Measurements from ENCODE around the gene BASP1. TPM values are rescaled to one million over a fixed set of nuclear protein-coding genes. Genes with fewer than 3 reads are reported as not detected.
"Not testable (repeated sequence)": the region's sequence is repeated elsewhere in the genome, so short reads cannot be mapped to it uniquely, and the experiment has no call there.

The BASP1 gene
- total RNA-seq, 4 donors from 2014 or later, result 21.5 to 64.8 (median 26.7) TPM

GRCh38 chr5:17256839-17257238 lies 39.4 kb downstream of the BASP1 start:
- H3K27me3 ChIP-seq, result no peaks in the 10 kb centered on the region
- no peak overlapping the region for H3K4me3 ChIP-seq
- H3K9me3 ChIP-seq, result no peaks in the 10 kb centered on the region
- no peaks in the 10 kb centered on the region for H3K36me3 ChIP-seq
- TF ChIP-seq POLR2A (IDR thresholded peaks at IDR 0.05) (no peak), CTCF (IDR thresholded peaks at IDR 0.05) (no peak)
- H3K27ac ChIP-seq, result no peak overlapping the region
- no peaks in the 10 kb centered on the region for H3K4me1 ChIP-seq
- intact Hi-C loops (cut with DNase I; ENCODE audit: low total_unique reads), result no loop called here
- DNase-seq, result no peak

- Histone ChIP-seq H3K4me3 (no peak overlapping the region), H3K9me3 (no peaks in the 10 kb centered on the region), H3K4me1 (no peaks in the 10 kb centered on the region), H3K36me3 (no peaks in the 10 kb centered on the region), H3K27ac (no peak overlapping the region), H3K27me3 (no peaks in the 10 kb centered on the region)
- TF ChIP-seq POLR2A (IDR thresholded peaks at IDR 0.05) (no peak), CTCF (IDR thresholded peaks at IDR 0.05) (no peak)
- intact Hi-C loops (cut with DNase I; ENCODE audit: low total_unique reads), result no loop called here
- no peak for DNase-seq
Observed at GRCh38 chr5:17257705-17258273, 40.4 kb downstream of the BASP1 start.

- H3K9me3 ChIP-seq, result no peaks in the 10 kb centered on the region
- TF ChIP-seq CTCF (IDR thresholded peaks at IDR 0.05) (no peak), POLR2A (IDR thresholded peaks at IDR 0.05) (no peak)
- H3K36me3 ChIP-seq, result no peaks in the 10 kb centered on the region
- intact Hi-C loops (cut with DNase I; ENCODE audit: low total_unique reads), result no loop called here
- no peak for DNase-seq
- H3K4me3 ChIP-seq, result no peak overlapping the region
- H3K4me1 ChIP-seq, result no peaks in the 10 kb centered on the region
- H3K27ac ChIP-seq, result no peak overlapping the region
- no peaks in the 10 kb centered on the region for H3K27me3 ChIP-seq
Observed at GRCh38 chr5:17258431-17258830, 41.0 kb downstream of the BASP1 start.

GRCh38 chr5:17259012-17259411 lies 41.6 kb downstream of the BASP1 start:
- H3K4me3 ChIP-seq; H3K9me3 ChIP-seq; H3K36me3 ChIP-seq; H3K27ac ChIP-seq; DNase-seq; intact Hi-C loops (cut with DNase I; ENCODE audit: low total_unique reads); H3K4me1 ChIP-seq; H3K27me3 ChIP-seq: not testable (repeated sequence)

- intact Hi-C loops (cut with DNase I; ENCODE audit: low total_unique reads), result no loop called here
Observed at GRCh38 chr5:17259630-17260257, 42.3 kb downstream of the BASP1 start.

More at GRCh38 chr5:17259630-17260257, 42.3 kb downstream of the BASP1 start:
- Histone ChIP-seq H3K4me3 (no peak overlapping the region), H3K36me3 (no peaks in the 10 kb centered on the region), H3K27me3 (no peaks in the 10 kb centered on the region), H3K9me3 (no peaks in the 10 kb centered on the region), H3K27ac (no peak overlapping the region), H3K4me1 (no peaks in the 10 kb centered on the region)
- no peak for DNase-seq
- TF ChIP-seq CTCF (IDR thresholded peaks at IDR 0.05), result no peak
- no peak for TF ChIP-seq POLR2A (IDR thresholded peaks at IDR 0.05)
